ENCODE data around the gene PRKCA.

DNA sequence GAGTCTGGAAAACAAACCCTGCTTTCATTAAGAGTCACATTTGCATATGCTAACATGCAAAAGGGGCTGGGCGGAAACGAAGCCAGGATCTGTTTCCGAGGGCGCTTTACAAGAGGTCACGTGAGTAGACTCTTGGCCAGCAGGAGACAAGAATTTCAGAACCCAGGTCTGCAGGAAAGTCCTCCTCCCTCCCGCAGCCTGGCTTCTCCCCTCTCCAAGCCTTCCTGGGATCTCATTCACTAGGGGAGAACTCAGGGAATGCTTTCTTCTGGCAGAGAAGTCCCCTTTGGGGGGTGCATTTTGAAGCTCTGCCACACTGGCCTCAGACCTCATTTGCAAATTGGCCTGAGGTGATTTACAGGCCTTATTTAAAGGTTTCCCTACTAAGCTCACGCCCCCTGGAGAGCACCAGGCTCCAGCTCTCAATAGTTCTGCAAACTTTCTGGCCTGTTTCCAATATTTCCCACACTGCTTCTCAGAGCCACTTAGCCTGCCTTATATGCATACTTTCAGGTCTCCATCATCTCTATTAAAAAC, 475.3 kb downstream of the PRKCA start:
- TF ChIP-seq POLR2A (IDR thresholded peaks at IDR 0.05; ENCODE audit: low read depth, low read length) (no peak), CTCF (IDR thresholded peaks at IDR 0.05; ENCODE audit: extremely low read depth in 1 of 2, insufficient read depth in 1 of 2, low read depth in 1 of 2, low read length in 2 of 2) (no peak)

Measured in endothelial cell of umbilical vein (primary cell).